ENCODE results near the gene MRPL19. TPM values are rescaled to one million over a fixed set of nuclear protein-coding genes. Genes with fewer than 3 reads are reported as not detected.

Gene MRPL19
- total and polyA plus RNA-seq, 2 donors (not counting 3 experiments of a cell fraction or from before 2014, with no cell fraction given) = 13.0 to 52.3 TPM

GRCh38 chr2:75612862-75613243 is 33.7 kb upstream of the MRPL19 start:
- ChIA-PET POLR2A (no interaction called here), CTCF (interaction anchor here (0.8 to 5.6 kb wide), 4 partner anchors 10 to 150 kb away, joined by 3 to 54 read pairs (median 18); no protein-coding TSS in a partner anchor)
- no peaks in the 10 kb centered on the region for H3K9me3 ChIP-seq (replicated peaks; ENCODE audit: control insufficient read depth, insufficient read depth, low read length)
- BruUV-seq (replicated peaks) = no TSS peak
- H3K27me3 ChIP-seq (ENCODE audit: control insufficient read depth in 2 of 2, insufficient read depth in 2 of 2, low read length in 2 of 2) = peaks cover 7 to 14% of the 10 kb centered on the region in 2 experiments
- no peak for DNase-seq (ENCODE audit: low read depth, low spot score)
- H2AFZ ChIP-seq (ENCODE audit: low read depth, low read length) = no peak overlapping the region
- no peaks in the 10 kb centered on the region for H3K79me2 ChIP-seq (ENCODE audit: control insufficient read depth, insufficient read depth, low read length)
- FAIRE-seq = no peak
- TF ChIP-seq JUN (IDR thresholded peaks at IDR 0.05; ENCODE audit: borderline replicate concordance, insufficient read depth, insufficient read length, low read depth) (no peak), POLR2AphosphoS5 (IDR thresholded peaks at IDR 0.05; ENCODE audit: insufficient read depth, low read depth, low read length) (no peak), EZH2 (IDR thresholded peaks at IDR 0.05; ENCODE audit: borderline replicate concordance, low read depth, low read length, severe bottlenecking) (no peak), MYC (IDR thresholded peaks at IDR 0.05; ENCODE audit: low read depth, low read length) (no peak), POLR2A (IDR thresholded peaks at IDR 0.05; ENCODE audit: low read depth, low read length) (no peak), FOS (IDR thresholded peaks at IDR 0.05; ENCODE audit: borderline replicate concordance, insufficient read depth, low read length) (no peak), GATA2 (IDR thresholded peaks at IDR 0.05; ENCODE audit: insufficient read depth, insufficient read length, low read depth, low read length) (no peak), CTCF (IDR thresholded peaks at IDR 0.05; ENCODE audit: extremely low read depth in 1 of 2, insufficient read depth in 1 of 2, low read depth in 1 of 2, low read length in 2 of 2) (no peak), MAX (IDR thresholded peaks at IDR 0.05; ENCODE audit: insufficient read depth, insufficient read length) (no peak)
- intact Hi-C loops (cut with micrococcal nuclease) = no loop called here
- H3K27ac ChIP-seq (ENCODE audit: insufficient read depth, low read depth, low read length) = no peak overlapping the region
- no peaks in the 10 kb centered on the region for H4K20me1 ChIP-seq (replicated peaks; ENCODE audit: control insufficient read depth, extremely low read depth, insufficient read depth, low read length)
- H3K9ac ChIP-seq (replicated peaks; ENCODE audit: extremely low read depth, insufficient read depth, low read length) = no peak overlapping the region
- dilution Hi-C loops (cut with MboI; ENCODE audit: extremely low pct_ligation_motif_present, low sequenced_read_pairs) = loop anchor here (25.0 kb wide), 1 partner anchor 151 kb away; no protein-coding TSS in a partner anchor
- H3K36me3 ChIP-seq (ENCODE audit: control insufficient read depth in 2 of 2, extremely low read depth in 1 of 2, insufficient read depth in 2 of 2, low read length in 2 of 2) = no peaks in the 10 kb centered on the region
- no peaks in the 10 kb centered on the region for H3K9me1 ChIP-seq (replicated peaks; ENCODE audit: control insufficient read depth, extremely low read depth, insufficient read depth, low read length)
- no peak overlapping the region for H3K4me3 ChIP-seq (replicated peaks in 1 of 3; ENCODE audit: insufficient read depth in 1 of 3, low read depth in 1 of 3, low read length in 3 of 3)
- no peak overlapping the region for H3K4me2 ChIP-seq (ENCODE audit: insufficient read depth, low read length)
- H3K4me1 ChIP-seq (ENCODE audit: control insufficient read depth, extremely low read depth, insufficient read depth, low read length) = peaks cover 6% of the 10 kb centered on the region

Data from endothelial cell of umbilical vein (primary cell).